GM19452 (cell line): ENCODE measurements around the gene PRSS35.
A peak's percentile ranks its signal among the peaks of the same experiment; 100 is the strongest.
"Not testable (repeated sequence)": the region's sequence is repeated elsewhere in the genome, so short reads cannot be mapped to it uniquely, and the experiment has no call there.

ENCODE experiments used
- ATAC-seq: cut with Tn5 transposase; IDR thresholded peaks from one replicate; pipeline ENCODE4 v1.9.1; 2021; ENCODE audit not compliant: unreplicated experiment

The PRSS35 gene

DNA sequence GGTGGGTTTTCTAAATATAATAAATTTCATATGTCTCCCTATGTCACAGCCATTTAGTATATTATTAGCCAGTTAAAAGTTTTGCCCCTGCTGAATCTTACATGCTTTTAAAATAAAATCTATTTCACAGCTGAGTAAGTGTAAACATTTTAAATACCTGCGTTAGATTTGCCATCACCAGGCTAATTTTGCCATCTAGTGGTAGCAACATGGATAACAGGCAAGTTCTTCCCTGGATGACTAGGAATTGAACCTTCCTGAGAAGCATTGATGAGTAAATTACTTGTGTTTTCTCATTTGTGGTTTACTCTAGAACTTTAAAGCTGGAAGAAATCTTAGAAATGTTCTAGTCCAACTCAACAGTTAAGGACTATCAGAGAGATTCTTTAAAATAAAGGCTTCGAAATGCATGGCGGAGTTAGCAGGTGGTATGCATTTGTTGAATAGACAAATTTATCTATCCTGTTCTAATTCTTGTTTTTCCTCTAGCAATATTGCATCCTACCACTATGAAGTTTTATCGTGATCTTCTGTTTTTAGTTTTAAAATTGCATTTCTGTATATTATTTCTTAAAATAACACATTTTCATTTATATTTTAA, 2.6 kb downstream of the PRSS35 start:
- ATAC-seq, result no peak

DNA sequence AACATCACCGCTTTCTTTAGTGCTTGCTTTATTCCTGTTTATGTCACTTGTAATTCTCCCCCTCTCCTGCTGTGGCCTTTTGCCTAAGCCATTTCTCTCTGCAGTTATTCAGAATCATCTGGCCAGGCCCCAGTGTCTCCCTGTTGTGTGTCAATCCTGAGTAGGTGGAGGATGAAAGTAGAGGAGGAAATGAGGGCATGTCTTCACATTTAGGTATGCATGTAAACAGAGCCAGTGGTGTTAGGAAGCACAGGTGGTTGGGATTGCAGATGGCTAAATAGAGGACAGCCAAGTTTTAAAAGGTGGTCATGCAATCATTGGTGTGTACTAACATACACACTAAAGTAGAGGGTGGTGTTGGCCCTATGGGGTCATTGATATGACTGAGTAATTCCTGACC, 5.2 kb downstream of the PRSS35 start:
- ATAC-seq, result no peak

DNA sequence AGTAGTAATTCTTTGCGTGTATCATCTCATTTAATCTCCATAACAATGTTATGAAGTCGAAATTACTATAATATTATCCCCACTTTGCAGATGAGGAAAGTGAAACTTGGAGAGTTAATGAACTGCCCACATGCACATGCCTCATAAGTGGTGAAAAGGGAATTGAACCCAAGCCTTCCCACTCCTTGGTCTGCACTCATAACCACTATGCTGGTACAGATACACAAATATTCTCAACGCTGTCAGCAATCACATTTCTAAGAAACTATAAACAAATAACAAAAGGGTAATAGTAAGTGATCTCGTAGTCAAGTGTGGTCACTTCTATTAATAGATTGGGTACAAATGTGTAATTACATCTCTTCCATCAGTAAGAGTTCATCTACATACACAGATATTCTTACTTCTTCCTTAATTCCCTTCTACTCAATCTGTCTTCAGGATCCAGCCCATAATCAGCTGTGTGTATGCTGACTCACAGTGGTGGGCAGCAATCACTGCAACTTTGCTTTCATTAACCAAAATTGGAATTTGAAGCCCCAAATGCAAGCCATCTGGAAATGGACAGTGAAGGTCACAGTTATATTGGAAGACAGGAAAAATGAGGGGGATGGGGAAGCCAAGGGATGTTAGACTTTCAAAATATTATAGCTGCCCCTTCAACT, 6.6 kb downstream of the PRSS35 start:
- ATAC-seq, result no peak

DNA sequence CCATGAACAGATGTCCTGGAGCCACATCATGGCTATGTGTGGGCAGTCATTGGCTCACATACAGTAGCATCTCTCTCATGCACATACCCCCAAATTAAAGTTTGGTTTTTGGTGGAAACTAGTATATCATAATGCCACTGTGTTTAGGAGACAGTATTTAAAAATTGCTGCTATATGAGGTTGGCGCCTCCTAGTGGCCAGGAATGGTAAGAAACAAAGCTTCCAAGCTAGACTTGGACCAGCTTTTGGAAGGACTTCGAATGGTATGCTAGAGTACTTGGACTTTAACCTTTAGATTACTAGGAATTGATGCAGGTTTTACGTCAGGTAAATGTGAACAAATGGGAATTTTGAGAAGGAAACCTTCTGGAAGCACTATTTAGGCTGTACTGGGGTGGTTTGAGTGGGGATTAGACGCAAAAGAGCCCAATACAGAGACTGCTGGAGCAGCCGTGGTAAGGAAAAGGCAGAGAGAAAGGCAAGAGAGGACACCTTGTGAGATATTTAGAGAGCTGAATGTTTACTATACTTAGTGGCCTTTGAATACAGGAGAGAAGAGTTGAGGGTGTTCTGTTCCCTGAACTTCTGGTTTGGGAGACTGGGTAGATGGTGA, 23.8 kb downstream of the PRSS35 start:
- peak; percentile 90 for ATAC-seq

DNA sequence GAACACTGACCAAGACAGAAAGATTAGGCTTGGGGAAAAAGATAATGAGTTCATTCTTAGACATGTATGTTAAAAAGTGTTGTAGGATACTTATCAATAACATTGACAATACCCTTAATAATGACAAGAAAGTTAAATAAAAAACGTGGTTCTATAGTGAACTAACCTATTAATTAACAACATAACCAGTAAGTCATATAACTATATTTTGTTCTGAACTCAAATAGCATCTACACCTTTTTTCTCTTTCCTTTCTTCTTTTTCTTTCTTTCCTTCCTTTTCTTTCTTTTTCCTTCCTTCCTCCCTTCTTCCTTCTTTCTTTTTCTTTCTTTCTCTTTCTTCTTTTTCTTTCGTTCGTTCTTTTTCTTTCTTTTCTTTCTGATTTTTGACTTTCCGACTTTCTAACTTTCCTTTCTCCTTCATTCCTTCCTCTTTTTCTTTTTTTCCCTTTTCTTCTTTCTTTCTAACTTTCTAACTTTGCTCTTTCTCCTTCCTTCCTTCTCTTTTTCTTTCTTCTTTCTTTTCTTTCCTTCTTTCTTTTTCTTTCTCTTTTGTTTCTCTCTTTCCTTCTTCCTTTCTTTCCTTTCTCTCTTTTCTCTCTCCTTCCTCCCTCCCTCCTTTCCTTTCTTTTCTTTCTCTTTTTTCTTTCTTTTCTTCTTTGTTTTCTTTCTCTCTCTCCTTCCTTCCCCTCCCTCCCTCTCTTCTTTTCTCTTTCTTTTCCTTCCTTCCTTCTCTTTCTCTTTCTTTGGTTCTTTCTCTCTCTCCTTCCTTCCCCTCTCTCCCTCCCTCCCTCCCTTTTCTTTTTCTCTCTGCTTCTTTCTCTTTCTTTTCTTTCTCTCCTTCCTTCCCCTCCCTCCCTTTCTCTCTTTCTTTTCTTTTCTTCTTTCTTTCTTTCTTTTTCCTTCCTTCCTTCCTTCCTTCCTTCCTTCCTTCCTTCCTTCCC, 24.6 kb downstream of the PRSS35 start:
- ATAC-seq, result peak; percentile 15

DNA sequence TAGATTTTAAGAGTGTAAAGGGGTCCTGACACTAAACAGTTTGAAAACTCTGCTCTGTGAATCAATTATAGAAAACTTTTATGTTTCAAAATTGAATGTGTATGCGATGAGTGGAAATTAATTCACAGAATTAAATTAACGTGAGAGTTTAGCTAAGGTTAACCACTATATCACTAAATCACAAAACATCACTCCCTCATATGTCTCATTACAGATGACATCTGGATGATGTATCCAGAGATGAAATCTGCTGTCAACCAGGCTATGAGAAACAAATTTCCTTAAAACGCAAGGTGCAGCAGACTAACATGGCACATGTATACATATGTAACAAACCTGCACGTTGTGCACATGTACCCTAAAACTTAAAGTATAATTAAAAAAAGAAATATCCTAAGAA, 27.3 kb downstream of the PRSS35 start:
- no peak for ATAC-seq

DNA sequence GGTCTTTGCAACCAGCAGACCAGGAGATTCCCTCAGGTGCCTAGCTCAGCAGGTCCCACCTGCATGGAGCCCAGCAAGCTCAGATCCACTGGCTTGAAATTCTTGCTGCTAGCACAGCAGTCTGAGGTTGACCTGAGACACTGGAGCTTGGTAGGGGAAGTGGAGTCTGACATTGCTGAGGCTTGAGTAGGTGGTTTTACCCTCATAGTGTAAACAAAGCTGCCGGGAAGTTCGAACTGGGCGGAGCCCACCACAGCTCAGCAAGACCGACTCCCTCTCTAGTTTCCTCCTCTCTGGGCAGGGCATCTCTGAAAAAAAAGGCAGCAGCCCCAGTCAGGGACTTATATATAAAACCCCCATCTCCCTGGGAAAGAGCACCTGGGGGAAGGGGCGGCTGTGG, 34.3 kb downstream of the PRSS35 start:
- ATAC-seq, result no peak

DNA sequence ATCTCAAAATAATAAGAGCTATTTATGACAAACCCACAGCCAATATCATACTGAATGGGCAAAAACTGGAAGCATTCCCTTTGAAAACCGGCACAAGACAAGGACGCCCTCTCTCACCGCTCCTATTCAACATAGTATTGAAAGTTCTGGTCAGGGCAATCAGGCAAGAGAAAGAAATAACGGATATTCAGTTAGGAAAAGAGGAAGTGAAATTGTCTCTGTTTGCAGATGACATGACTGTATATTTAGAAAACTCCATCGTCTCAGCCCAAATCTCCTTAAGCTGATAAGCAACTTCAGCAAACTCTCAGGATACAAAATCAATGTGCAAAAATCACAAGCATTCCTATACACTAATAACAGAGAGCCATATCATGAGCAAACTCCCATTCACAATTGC, 38.1 kb downstream of the PRSS35 start:
- not testable (repeated sequence) for ATAC-seq

DNA sequence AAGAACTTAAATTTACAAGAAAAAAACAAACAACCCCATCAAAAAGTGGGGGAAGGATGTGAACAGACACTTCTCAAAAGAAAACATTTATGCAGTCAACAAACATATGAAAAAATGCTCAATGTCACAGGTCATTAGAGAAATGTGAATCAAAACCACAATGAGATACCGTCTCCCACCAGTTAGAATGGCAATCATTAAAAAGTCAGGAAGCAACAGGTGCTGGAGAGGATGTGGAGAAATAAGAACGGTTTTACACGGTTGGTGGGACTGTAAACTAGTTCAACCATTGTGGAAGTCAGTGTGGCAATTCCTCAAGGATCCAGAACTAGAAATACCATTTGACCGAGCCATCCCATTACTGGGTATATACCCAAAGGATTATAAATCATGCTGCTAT, 39.4 kb downstream of the PRSS35 start:
- ATAC-seq, result not testable (repeated sequence)

DNA sequence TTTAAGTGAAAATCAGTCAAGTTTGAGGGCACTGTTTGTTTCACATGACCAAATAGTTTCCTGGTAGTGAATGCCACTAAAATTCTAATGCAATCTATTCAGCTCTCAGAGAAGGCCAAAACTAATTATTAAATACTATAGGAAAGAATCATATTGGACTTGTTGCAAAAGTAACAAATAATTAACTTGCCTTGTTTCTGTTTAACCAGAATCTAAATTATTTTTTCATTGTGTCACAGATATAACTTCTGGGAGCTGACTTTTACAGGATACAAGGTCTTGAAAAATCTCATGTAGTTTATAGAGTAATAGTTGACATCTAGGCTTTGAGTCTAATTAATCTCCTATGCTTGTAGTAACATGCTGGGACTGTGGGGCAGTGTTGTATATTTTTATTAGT, 44.5 kb downstream of the PRSS35 start:
- no peak for ATAC-seq

DNA sequence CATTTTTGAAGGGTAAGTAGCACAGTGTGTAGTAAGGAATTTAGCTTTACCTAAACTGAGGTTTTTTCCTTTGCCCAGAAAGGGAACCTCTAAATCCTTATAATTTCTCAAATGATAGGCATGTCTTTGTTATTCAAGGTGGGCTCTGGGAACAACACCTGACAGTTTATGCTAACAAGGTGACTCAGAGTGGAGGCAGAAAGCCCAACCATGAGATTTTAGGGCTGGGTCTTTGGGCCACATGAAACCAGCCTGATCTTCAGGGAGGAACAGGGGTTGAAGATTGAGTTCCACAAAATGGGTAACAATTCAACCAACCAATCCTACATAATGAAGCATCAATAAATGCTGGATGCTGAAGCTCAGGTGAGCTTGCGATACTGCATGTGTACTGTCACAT, 46.6 kb downstream of the PRSS35 start:
- no peak for ATAC-seq

DNA sequence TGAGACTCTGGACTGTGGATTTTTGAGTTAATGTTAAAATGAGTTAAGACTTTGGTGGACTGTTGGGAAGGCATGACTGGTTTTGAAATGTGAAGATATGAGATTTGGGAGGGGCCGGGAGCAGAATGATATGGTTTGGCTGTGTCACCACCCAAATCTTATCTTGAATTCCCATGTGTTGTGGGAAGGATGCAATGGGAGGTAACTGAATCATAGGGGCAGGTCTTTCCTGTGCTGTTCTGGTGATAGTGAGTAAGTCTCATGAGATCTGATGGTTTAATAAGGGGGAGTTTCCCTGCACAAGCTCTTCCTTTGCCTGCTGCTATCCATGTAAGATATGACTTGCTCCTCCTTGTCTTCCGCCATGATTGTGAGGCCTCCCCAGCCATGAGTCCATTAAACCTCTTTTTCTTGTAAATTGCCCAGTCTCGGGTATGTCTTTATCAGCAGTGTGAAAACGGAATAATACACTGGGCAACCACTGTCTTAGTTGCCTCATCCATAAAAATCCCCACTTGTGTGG, 59.4 kb downstream of the PRSS35 start:
- not testable (repeated sequence) for ATAC-seq

DNA sequence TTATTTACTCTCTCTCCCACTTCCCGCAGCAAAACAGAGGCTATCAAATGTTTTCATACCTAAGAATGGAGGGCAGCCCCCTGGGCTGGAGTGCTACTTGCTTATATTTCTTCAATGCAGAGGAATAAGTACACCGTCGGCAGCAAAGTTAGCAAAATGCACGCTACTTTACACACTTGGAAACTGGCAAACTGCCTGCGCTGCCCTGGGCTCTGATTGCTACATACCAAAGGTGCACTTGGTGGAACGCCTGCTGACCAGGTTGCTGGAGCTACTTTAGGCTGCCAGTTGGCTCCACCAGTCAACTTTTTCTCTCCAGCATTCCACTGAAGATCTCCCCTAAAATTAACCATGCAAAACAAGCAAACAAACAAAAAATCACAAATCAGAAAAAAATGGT, 62.4 kb downstream of the PRSS35 start:
- ATAC-seq, result no peak
